ENCODE data around the gene SH3BP4.

The SH3BP4 gene

DNA sequence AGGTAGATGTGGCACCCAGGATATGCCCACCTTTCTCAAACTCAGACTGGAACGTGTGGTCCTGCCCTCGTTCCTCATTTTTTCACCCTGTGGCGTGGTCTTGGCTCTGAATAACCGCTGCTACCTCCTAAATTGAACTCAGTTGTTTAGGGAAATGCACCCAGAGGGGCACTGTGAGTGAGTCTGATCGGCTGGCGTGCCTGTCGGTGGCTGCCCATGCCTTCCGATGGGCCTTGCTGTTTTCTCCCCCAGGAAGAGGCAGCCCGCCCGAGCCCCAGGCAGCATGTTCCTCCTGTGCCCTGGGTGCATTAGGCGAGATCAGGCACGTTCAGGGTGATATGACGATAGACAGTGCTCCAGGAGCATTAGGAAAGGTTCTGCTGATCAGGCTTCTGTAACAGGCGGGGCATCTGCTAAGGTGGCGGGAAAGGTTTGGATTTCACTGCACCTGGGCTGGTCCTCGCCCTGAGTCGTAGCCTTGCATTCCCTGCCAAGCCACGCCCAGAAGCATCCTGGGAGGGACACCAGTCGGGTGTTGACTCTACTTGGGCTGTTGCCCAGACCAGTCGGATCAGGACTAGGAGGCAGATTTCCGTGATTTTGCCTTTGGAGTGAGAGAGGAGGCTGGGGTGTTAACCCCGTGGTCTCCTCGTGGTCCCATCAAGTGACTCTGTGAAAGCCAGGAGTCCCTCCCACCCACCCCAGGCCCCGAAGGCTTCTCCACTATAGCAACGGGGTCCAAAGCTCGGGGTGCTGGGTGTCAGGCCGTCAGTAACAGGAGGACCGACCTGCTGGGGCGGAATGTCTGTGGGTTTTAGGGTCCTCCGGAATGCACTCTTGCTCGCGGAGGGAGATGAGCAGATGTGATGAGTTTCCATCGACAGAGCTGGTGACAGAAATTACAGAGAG, 75.1 kb downstream of the SH3BP4 start:
- no peak for DNase-seq (ENCODE audit: low read depth)
- H3K4me3 ChIP-seq (ENCODE audit: low read depth, low read length): no peak overlapping the region

DNA sequence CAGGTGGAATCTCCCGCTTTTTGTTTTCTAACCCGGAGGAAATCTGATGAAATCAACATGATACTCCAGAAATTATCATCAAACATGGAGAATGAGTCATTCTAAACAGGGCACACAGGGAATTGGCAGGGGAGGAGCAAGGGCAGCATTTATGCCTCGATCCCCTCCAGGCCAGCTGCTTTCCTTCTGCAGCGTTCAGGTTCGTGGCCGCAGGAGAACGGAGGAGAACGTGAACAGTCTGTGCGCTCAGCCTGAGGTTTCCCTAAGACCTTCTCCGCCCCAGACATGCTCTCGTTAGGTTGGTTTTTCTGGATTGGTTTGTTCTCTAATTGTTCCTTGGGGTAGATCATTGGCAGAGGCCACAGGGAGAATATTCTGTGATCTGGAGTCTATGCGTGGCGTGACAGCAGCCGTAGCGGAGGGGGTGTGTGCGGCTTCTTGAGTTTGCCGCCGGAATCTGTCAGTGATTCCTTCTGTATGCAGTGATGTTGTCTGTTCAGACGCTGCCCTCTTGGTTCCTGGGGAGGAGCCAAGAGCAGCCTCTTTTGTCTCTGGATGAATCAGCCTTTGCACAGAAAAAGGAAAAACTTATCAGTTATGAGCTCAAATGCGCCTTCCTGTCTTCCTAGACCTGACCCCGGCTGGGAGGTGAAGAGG, 75.9 kb downstream of the SH3BP4 start:
- no peak overlapping the region for H3K4me3 ChIP-seq (ENCODE audit: low read depth, low read length)
- no peak for DNase-seq (ENCODE audit: low read depth)
- TF ChIP-seq, protein P1, sequence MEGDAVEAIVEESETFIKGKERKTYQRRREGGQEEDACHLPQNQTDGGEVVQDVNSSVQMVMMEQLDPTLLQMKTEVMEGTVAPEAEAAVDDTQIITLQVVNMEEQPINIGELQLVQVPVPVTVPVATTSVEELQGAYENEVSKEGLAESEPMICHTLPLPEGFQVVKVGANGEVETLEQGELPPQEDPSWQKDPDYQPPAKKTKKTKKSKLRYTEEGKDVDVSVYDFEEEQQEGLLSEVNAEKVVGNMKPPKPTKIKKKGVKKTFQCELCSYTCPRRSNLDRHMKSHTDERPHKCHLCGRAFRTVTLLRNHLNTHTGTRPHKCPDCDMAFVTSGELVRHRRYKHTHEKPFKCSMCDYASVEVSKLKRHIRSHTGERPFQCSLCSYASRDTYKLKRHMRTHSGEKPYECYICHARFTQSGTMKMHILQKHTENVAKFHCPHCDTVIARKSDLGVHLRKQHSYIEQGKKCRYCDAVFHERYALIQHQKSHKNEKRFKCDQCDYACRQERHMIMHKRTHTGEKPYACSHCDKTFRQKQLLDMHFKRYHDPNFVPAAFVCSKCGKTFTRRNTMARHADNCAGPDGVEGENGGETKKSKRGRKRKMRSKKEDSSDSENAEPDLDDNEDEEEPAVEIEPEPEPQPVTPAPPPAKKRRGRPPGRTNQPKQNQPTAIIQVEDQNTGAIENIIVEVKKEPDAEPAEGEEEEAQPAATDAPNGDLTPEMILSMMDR (IDR thresholded peaks at IDR 0.05; ENCODE audit: low read depth, low read length, missing control alignments): no peak

More for the DNA sequence above, 75.1 kb downstream of the SH3BP4 start:
- TF ChIP-seq, protein P1 (IDR thresholded peaks at IDR 0.05; ENCODE audit: low read depth, low read length, missing control alignments): no peak

DNA sequence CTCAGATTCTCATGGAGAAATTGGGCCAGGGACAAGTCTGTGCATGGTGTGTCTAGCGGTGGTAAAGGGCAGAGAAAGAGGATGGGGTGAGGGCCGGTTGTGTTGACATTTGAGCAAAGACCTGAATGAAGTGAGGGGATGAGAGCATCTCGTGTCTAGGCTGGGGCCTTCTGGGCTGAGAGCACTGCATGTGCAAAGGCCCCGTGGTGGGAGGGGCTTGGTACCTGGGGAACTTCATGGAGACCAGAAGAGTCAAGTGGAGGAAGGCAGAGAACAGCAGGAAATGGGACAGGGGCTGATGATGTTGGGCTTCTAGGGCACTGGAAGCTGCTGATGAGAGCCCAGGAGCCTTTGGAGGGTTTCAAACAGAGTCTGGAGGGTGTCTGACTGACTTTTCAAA, 76.8 kb downstream of the SH3BP4 start:
- TF ChIP-seq, protein P1 (IDR thresholded peaks at IDR 0.05; ENCODE audit: low read depth, low read length, missing control alignments): no peak
- no peak overlapping the region for H3K4me3 ChIP-seq (ENCODE audit: low read depth, low read length)
- no peak for DNase-seq (ENCODE audit: low read depth)

DNA sequence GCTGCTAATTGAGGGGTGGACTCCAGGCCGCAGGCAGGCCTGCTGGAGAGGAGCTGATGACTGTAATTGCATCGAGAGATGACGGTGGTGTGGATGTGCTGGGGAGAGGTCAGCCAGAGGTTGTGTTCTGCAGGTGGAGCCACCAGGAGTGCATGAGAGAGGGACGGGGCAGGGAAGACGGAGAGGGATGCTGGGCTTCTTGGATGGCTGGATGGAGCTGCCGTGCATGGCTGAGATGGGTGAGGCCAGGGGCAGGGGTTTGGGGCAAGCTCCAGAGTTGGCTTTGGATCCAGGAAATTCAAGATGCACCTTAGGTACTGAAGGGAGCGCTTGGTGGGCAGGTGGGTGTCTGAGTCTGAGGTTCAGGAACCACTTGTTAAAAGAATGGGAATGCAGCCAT, 77.2 kb downstream of the SH3BP4 start:
- H3K4me3 ChIP-seq (ENCODE audit: low read depth, low read length): no peak overlapping the region
- TF ChIP-seq, protein P1 (IDR thresholded peaks at IDR 0.05; ENCODE audit: low read depth, low read length, missing control alignments): no peak
- no peak for DNase-seq (ENCODE audit: low read depth)

DNA sequence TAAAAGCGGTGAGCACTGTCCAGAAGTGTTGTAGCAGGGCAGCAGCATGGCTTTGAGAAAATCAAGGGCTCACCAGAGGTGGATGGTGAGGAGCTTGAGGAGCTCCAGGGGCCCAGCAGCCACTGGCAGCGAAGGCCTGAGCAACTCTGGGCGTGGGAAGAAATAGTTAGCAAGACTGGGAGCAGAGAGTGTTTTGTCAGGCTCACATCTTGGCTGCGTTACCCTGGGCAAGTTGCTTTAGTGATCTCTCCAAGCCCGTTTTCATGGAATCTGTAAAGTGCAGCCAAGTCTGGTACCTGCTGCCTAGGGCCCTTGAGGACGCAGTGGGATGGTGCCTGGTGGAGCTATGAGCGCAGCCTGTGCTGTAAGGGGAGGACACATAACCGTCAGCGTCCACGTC, 78.3 kb downstream of the SH3BP4 start:
- no peak for DNase-seq (ENCODE audit: low read depth)
- no peak overlapping the region for H3K4me3 ChIP-seq (ENCODE audit: low read depth, low read length)
- TF ChIP-seq, protein P1 (IDR thresholded peaks at IDR 0.05; ENCODE audit: low read depth, low read length, missing control alignments): no peak

DNA sequence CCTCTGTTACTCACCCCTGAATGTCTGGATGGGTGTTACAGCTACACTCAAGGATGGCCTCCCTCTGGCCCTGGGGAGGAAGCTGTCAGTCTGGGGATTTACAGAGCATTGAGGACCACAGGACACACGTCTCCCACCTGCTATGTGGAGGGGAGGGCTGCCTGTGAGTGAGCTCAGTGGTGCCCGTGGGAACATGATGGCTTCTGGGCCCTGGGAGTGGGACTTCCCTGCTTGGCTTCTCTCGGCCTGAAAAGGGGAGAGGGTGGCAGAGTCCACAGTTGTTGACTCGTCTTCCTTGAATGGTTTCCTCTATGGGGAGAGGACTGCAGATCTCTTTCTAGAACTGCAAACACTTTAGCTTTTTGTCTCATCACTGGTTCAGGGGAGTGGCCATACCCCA, 79.1 kb downstream of the SH3BP4 start:
- TF ChIP-seq, protein P1 (IDR thresholded peaks at IDR 0.05; ENCODE audit: low read depth, low read length, missing control alignments): no peak
- H3K4me3 ChIP-seq (ENCODE audit: low read depth, low read length): no peak overlapping the region
- DNase-seq (ENCODE audit: low read depth): no peak

All from GM12864 (cell line).